Right lung (tissue), 10 donors: ENCODE data around the gene MRAS. TPM values are rescaled to one million over a fixed set of nuclear protein-coding genes. Genes with fewer than 3 reads are reported as not detected.

Source experiments
- DNase-seq, 2 donors: peaks; one replicate each; pipeline ENCODE4 v3.0.0-alpha.2; 2013
- long read RNA-seq, 8 donors: transcript quantifications; one replicate each; lab custom pipeline, GENCODE V29; 2026
- polyA plus RNA-seq, 5 donors: library from polyadenylated mRNA; unstranded; fragments of 120-200 nt; gene quantifications; one replicate each; pipeline versions ENCODE4 v1.2.1 to v1.2.3, GENCODE V29; 2013; ENCODE audit warnings: inconsistent platforms in 1 of 5, low replicate concordance in 1 of 5; ENCODE audit not compliant: insufficient read length in 5 of 5, insufficient read depth in 1 of 5

Gene MRAS
- 10 to 100 TPM; 19.1 to 24.3 (median 19.5) TPM for polyA plus RNA-seq
- long read RNA-seq, donor 1, partial matches to known transcripts, result 0 of 4 reads
- long read RNA-seq, donor 1, other reads (novel, unspliced or antisense), result 0 of 4 reads
- long read RNA-seq, donor 2, partial matches to known transcripts, result 0 of 1 reads
- long read RNA-seq, donor 2, other reads (novel, unspliced or antisense), result 0 of 1 reads
- long read RNA-seq, donor 3, partial matches to known transcripts, result 0 of 3 reads
- long read RNA-seq, donor 3, other reads (novel, unspliced or antisense), result 0 of 3 reads
- long read RNA-seq, donor 4, partial matches to known transcripts, result 0 of 1 reads
- long read RNA-seq, donor 4, other reads (novel, unspliced or antisense), result 0 of 1 reads
- long read RNA-seq, donor 5, full-length matches to known transcripts, result 8 of 8 reads
- long read RNA-seq, donor 5, partial matches to known transcripts, result 0 of 8 reads
- long read RNA-seq, donor 5, other reads (novel, unspliced or antisense), result 0 of 8 reads
- long read RNA-seq, donor 6, partial matches to known transcripts, result 0 of 3 reads
- long read RNA-seq, donor 6, other reads (novel, unspliced or antisense), result 0 of 3 reads
- long read RNA-seq, donor 7, partial matches to known transcripts, result 0 of 3 reads
- long read RNA-seq, donor 7, other reads (novel, unspliced or antisense), result 0 of 3 reads
- long read RNA-seq, donor 8, partial matches to known transcripts, result 0 of 2 reads
- long read RNA-seq, donor 8, other reads (novel, unspliced or antisense), result 0 of 2 reads

DNA sequence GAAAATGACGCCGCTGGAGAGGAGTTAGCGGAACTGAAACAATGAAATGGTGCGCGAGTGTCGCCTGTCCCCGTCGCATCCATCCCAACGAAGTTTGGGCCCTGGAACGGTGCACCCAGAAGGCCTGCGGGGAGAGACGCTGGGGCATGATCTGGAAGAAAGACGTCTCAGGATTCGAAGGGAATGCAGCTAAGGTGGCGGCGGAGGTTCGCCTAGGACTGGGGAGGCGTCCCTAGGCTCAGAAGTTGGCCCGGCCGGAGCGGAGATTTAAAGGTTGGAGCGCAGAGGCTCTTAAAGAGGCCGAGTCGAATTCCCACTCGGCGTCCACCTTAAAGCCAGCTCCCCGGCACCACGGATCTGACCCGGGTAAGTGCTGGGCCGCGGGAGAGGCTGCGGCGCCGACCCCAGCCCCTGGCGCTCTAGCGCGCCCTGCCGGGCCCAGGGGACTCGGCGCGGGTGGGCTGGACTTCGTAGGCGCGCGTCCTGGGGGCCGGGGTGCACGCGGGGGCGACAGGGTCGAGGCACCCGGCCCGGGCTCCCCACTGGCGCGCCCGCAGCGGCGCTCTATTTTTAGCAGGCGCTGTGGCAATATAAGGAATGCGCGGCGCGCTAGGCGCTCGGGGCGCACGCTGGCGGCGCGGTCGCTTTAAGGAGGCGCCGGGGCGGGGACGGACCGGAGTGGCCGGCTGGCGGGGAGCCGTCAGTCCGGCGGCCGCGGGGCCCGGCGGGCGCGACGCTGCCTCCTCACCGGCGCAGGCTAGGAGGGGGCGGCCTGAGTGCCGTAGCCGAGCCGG lies at the start of gene MRAS:
Gene MRAS (plus strand): TSS at position 620 of the 794 bp plus-strand sequence. CDS start 24,305 bp downstream, outside the sequence.
- DNase-seq, result peak; percentile 69 to 72

DNA sequence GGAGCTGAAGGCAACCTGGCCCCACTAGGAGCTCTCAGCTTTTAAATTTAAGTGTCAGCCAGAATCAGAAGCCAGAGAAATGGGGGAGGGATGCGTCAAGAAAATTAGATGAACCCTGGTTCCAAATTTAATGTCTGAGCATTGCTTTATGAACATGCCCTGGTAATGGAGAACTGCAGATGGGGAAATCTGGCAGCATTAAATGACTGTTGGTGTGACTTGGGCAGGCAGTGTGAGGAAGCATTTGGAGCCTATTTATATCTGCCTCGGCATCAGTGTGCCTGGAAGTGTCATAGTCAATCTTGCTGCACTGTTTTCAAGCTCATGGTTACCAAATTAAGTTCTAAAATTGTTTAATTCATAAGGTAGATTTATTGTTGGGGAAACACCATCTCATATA lies 47.7 kb upstream of the MRAS start:
- DNase-seq, result no peak

DNA sequence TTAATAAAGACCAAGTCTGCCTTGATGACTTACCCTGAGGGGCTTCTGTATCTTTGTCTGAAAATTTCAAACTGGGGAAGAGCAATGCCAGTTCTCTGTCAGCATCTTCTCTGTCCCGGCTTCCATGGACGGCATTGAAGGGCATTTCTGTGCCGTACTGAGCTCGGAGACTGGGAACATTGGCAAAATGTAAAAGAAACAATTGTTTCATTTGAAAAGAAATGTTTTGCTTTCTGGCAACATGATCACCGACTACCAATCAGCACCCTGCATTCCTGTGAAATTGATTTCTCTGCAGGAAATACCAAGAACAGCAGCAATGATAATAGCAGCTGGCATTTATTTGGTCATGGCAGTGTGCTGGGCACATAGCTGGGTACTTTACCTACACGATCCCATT lies 44.9 kb upstream of the MRAS start:
- no peak for DNase-seq

DNA sequence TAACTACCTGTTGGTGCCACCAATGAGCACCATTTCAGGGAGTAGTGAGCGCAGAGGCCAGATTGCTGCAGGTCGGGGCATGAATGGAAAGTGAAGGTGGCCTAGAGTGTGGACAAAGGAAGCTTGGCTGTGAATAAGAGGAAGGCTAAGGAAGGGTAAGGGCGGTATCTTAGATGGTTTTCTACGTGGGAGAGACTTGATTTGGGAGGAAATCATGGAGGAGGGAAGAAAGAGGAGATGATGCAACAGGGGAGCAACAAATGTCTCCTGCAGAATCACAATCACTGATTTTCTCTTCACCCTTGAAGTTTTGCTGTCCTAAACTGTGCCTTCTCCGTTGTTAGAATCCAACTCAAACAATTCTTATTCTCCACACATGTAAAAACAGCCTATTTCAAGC lies 40.5 kb upstream of the MRAS start:
- DNase-seq, result no peak

DNA sequence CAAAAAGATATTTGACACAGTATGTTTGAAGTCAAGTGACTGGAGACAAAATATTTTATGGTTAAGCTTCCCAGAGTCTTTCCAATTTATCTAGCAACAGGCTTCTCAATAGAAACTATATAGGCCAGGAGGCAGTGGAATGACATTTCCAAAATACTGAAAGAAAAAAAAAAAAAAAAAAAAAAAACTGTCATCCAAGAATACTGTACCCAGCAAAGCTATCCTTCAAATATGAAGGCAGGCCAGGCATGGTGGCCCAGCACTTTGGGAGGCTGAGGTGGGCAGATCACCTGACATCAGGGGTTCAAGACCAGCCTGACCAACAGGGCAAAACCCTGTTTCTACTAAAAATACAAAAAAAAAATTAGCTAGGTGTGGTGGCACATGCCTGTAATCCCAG lies 39.6 kb upstream of the MRAS start:
- no peak for DNase-seq

DNA sequence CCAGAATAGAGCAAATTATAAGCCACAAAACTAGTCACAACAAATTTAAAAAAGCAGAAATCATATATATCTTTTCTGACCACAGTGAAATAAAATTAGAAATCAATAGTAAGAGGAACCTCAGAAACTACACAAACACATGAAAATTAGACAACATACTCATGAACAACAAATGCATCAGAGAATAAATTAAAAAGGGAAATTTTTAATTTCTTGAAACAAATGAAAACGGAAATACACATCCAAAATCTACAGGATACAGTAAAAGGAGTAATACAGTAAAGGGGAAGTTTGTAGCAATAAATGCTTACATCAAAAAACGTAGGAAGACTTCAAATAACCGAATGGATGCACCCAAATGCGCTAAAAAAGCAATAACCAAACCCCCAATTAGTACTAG lies 37.9 kb upstream of the MRAS start:
- no peak for DNase-seq

DNA sequence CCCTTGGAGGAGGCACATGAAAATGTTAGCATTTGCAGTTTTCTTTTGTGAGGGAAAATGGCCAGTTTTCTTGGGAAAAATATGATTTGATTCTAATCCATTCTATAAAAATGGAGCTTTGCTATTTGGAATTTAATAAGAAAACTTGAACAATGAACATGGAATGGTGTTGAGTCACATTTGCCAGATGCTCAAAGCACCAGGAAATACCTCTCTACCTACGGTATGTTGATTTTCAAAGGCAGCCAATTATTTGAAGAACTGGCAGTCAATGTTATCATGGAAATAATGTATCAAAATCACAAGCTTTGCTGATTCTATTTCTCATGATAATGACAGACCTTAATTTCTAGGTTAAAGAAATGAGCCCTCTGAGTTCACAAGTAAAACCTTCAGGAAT lies 33.6 kb upstream of the MRAS start:
- DNase-seq, result no peak

DNA sequence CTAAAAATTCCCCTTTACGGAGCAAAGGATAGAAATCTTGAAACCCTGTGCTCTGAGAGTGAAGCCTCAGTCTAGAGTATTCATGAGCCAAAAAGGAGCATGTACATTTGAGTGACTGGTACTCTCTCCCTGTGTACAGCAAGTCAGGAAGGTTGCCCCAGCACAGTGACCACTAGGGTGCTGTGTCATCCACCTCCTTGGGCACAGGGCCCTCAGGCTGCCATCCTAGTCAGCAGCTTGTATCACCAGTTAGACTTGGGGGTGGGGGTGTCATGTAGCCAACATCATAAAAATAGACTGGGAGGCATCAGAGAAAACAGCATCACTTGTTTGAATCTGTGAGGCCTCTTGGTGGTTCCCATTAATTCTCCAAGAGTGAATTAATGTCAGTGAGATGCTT lies 30.7 kb upstream of the MRAS start:
- no peak for DNase-seq

DNA sequence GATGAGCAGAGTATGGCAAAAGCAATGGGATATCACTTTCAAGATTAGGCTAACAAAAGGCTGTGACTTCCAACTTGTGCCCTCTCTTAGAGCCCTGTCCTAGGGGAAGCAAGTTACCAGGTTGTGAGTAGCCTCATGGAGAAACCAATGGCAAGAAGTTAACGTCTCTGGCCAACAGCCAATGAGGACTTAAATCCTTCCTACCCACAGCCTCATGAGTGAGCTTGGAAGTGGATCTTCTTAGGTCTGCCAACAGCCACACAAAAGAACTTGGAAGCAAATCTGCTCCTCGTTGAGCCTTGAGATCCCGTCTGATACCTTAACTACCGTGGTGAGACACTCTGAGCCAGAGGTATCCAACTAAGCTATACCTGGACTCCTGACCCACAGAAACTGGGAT lies 24.4 kb upstream of the MRAS start:
- DNase-seq, result no peak

DNA sequence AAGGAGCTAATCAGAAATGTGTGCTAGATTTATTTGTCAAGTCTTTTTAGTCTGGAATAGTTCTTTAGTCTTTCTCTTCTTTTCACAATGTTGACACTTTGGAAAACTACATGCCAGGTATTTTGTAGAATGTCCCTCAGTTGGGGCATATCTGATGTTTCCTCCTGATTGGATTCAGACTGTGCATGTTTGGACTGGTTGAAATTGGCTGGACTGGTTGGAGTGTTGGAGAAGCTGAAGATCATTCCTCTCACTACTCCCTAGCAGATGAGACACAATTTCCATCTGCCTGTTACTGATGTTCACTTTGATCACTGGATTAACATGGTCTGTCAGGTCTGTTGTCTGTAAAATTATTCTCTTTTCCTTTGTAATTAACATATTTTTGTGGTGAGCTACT lies 22.4 kb upstream of the MRAS start:
- no peak for DNase-seq

DNA sequence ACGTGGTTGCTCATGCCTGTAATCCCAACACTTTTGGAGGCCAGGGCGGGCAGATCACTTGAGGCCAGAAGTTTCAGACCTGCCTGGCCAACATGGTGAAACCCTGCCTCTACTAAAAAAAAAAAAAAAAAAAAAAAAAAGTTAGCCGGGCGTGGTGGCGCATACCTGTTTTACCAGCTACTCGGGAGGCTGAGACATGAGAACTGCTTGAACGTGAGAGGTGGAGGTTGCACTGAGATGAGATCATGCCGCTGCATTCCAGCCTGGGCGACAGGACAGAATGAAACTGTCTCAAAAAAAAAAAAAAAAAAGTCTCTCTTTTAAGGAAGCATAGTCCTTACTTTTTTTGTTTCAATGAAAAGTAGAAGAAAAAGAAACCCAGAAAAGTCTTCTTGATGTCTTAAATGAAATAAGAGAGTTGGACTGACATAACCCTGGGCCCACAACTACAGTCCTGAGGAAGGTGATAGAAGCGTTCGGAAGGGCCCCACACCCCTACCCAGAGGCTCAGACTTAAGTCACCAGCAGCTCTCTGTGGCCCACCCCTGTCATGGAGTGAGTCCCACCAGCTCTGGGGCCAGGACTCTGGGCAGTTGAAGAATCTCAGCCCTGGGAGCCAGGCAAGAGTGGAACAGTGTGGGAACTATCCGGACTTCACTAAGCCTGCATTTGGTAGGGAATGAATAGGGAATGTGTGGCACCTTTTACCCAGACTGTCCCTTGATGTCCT lies 21.3 kb upstream of the MRAS start:
- DNase-seq, result no peak

DNA sequence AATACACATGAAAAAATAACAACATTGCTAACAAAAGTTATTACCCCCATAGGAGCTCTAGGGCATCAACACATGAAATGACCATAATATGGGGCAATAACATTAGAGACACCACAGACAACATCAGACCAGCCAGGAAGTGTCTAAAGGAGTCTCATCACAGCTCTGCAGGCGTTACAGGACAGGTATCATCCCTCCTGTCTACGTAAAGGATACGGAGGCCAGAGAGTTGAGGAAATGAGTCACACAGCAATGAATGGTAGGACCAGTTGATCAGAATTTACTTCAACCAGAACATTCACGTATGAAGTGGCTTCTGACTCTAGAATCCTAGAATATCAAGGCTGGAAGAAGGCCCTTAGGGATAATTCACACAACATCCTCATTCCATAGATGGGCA lies 20.5 kb upstream of the MRAS start:
- DNase-seq, result no peak

DNA sequence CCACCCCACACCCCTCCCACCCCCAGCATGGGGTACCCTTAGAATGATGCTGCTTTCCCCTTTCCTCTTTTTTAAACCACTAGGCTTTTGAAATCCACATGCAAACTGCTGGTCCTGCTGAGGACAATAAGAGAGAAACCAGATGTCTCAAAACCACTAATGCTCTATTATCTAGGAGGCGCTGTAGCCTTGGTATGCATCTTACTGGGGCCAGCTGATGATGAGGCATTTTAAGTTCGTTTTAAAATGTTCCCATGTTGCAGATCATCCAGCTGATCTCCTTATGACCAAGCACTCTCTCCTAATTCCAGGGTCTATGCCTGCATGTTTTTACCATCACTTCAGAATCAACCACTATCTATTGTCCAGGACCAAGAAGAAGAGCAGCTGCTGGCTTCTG lies 20.0 kb upstream of the MRAS start:
- no peak for DNase-seq

DNA sequence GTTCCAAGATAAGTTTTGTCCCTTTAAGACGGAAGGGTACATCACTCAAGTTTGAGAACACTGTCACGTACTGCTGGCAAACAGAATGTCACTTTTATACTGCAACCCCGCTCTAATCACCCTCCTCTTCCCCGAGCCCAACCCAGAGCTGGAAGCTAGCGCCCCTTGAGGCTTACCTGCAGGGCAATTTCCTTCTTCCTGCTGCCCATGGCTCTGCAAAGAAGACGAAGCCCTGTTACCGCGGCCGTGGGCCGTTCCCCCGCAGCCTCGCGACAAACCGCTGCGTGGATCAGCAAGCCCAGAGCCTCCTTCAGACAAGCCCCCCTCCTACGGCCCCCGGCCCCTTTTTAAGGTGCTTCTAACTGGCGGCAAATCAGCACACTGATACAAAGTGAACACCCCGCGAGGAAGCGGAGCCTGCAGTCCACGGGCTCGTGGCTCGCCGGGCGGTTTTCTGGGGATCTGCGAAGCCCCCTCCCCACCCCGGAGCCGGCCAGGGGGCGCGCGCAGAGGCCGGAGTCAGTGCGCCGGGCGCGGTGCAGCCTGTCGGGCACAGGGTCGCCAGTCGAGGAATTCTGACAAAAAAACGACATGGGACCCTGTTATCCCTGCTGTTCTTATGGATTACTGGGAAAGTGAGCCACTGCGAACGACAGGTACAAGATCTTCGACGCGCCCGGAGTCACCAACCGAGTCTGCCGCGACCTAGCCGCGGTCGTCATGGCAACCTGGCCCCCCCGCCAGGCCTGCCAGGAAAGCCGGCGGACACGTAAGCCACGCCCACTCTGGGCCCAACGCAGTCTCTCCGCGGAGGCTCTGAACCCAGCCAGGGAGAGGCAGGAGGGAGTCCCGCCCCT lies 19.0 kb upstream of the MRAS start, which contains the start of gene NME9:
Gene NME9 (minus strand): TSS at position 725 of the 857 bp plus-strand sequence. CDS start 516 bp downstream, at position 209.
- peak; percentile 72 to 74 for DNase-seq

DNA sequence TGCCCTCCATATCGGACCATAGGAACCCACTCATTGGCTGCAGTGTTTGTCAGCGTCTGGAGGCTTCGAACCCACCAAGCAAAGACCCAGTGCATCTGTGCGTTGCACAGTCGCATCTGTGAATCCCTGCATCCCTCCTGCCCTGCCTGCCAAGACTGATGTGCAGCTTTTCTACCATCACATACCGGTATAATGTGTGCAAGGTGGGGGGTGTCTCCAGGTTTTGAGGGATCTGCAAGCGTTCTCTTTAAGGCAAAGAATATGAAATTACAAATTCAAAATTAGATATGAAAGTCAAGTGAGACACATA lies 18.4 kb upstream of the MRAS start:
- DNase-seq, result no peak

DNA sequence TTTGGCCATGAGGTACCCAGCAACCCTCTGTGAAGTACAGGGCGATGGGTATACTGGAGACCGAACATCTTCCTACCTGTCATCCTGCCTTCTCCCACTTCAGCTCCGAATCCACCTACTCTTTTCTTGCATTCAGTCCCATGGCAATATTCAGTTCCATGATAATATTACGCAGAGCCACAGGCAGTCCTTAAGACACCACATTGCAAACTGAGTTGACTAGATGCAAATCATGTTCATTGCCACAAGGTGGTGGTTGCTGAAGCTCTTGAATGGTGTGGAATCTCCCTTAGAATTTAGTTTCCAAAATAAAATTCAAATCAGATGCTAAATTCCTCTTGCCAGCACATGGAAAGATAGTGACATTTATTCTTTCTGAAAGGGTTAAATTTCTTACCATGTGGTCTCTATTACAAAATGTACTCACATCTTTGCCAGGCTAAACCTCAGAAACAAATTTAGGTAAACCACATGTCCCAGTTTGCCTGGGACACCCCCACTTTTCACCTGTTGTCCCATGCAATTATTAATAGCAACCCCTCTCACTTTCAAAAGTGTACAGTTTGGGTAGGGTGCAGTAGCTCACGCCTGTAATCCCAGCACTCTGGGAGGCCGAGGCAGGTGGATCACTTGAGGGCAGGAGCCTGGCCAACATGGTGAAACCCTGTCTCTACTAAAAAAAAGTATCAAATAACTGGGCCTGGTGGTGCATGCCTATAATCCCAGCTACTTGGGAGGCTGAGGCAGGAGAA lies 17.1 kb upstream of the MRAS start:
- DNase-seq, result no peak

DNA sequence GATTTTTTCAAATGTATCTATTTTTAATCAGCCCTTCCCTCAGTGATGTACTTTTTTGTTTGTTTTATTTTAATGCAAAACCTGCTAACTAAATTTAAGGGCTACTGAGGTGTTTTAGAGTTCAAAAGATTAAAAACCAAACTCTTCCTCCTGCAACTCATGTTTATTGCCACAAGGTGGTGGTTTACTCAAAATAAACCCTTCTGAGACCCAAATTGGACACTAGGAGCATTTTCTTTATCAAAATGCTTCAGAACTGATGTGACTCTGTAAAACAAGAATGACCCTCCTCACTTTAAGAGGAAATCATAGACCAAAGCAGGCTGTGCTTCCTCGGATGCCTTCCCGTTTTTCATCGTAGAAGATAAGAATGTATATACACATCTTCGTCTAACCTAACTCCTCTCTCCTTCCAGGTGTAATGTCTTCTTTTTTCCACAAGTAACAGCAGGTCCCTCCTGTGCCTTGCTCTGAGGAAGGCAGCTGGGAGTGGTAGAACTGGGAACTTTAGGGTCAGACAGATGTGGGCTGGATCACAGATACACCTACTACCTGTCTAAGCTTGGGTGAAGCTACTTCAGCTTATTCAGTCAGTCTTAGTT lies 15.8 kb upstream of the MRAS start:
- DNase-seq, result no peak

DNA sequence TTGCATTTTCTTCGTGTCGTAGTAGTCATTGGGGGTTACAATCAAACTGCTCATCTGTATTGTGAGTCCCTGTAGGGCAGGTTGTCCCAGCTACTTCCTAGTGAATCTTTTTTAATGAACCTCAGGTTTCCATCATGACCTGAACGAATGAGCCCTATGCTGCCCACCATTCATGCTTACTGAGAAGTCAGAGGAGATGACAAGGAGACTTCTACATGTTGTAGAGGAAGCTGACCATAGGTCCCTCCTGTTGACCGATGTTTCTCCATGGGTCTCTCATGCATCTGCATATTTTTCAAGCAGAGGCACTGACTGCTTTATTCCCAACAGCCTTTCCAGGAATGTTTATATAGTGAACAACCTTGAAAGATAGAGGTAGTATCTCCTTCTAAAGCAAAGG lies 13.8 kb upstream of the MRAS start:
- no peak for DNase-seq

DNA sequence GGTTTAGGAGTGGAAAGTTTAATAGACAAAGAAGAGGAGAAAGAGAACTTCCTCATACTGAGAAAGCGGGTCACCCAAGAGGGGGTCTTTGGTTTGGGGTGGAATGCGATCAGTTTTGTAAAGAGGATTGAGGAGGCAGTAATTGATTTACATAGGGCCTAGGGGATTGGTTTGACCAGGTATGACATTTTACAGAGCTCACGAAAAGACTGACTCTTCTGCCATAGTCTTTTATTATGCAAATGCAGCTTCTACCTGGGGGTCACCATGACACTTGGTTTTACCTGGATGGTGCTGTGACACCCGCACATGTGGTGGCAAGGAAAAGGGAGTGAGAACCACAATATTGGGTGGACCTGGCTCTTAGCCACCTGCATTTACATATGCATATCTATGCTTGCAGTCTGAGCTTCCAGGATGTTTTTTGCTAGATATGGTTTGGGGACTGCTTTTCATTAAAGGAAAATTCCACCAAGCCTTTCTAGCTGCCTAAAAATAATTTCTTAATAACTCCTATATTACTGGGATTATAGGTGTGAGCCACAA lies 11.9 kb upstream of the MRAS start:
- no peak for DNase-seq
